H1 (cell line): Measurements from ENCODE around the gene KDM6A. TPM values are rescaled to one million over a fixed set of nuclear protein-coding genes. Genes with fewer than 3 reads are reported as not detected.

Experiments
- CTCF ChIA-PET: fragments of 300-600 bp; sonication (Branson Sonifier 250); formaldehyde crosslinking; loops from one replicate; lab custom pipeline; 2021; ENCODE audit not compliant: partially characterized antibody; lab: Charles Lee
- POLR2A ChIA-PET: fragments of 300-600 bp; sonication (Branson Sonifier 250); formaldehyde crosslinking; loops from one replicate; lab custom pipeline; 2021; ENCODE audit warnings: inconsistent platforms; ENCODE audit not compliant: partially characterized antibody; lab: Charles Lee
- DNase-seq, 2 experiments: peaks; one replicate each; pipeline versions ENCODE4 v3.0.0 to v3.0.0-alpha.2; 2010 to 2022; ENCODE audit warnings: low spot score in 2 of 2, low read depth in 1 of 2, mixed read lengths in 1 of 2
- FAIRE-seq: peaks from 2 replicates; lab custom pipeline; 2011; peaks lifted over from hg19 to GRCh38; lab: Jason Lieb, UNC
- H2AFZ ChIP-seq: 2 replicates; pipeline ENCODE4 v1.8.1; 2012; ENCODE audit warnings: low read length, inconsistent platforms
- H2AK5ac ChIP-seq: 2 replicates; pipeline ENCODE4 v1.6.1; 2013; ENCODE audit warnings: low read depth, low read length
- H2BK120ac ChIP-seq: replicated peaks from 2 replicates; pipeline ENCODE3; 2013; ENCODE audit warnings: low read depth, low read length, inconsistent platforms
- H2BK12ac ChIP-seq: 2 replicates; pipeline ENCODE4 v1.6.1; 2013; ENCODE audit warnings: low read depth, low read length
- H2BK15ac ChIP-seq: 2 replicates; pipeline ENCODE4 v1.6.1; 2013; ENCODE audit warnings: low read length
- H2BK20ac ChIP-seq: 2 replicates; pipeline ENCODE4 v1.6.1; 2013; ENCODE audit warnings: low read length
- H2BK5ac ChIP-seq: 2 replicates; pipeline ENCODE4 v1.6.1; 2013; ENCODE audit warnings: low read depth, low read length
- H3K14ac ChIP-seq: 2 replicates; pipeline ENCODE4 v1.6.1; 2013; ENCODE audit warnings: inconsistent platforms; ENCODE audit not compliant: insufficient read length
- H3K18ac ChIP-seq: 2 replicates; pipeline ENCODE4 v1.6.1; 2013; ENCODE audit warnings: low read length; ENCODE audit errors: extremely low read depth
- H3K23ac ChIP-seq: 2 replicates; pipeline ENCODE4 v1.6.1; 2013; ENCODE audit warnings: inconsistent platforms; ENCODE audit not compliant: insufficient read length
- H3K23me2 ChIP-seq: 2 replicates; pipeline ENCODE4 v1.6.1; 2013; ENCODE audit warnings: low read depth, low read length
- H3K27ac ChIP-seq: 2 replicates; pipeline ENCODE4 v1.6.1; 2011; ENCODE audit warnings: low read depth, low read length, inconsistent platforms
- H3K27me3 ChIP-seq, 4 experiments: replicated peaks in 1 of 4; 1 replicate in 1 of 4; 2 replicates in 3 of 4; pipeline versions ENCODE4 v1.6.1 to v1.8.1; 2011 to 2013; ENCODE audit warnings: low read length in 3 of 4, mild to moderate bottlenecking in 3 of 4, inconsistent platforms in 2 of 4, mixed read lengths in 2 of 4, moderate library complexity in 1 of 4; ENCODE audit not compliant: control insufficient read depth in 3 of 4, insufficient read depth in 3 of 4; ENCODE audit errors: extremely low read depth in 1 of 4
- H3K36me3 ChIP-seq, 4 experiments: 2 replicates each; pipeline versions ENCODE4 v1.6.1 to v1.8.1; 2011 to 2013; ENCODE audit warnings: mild to moderate bottlenecking in 4 of 4, low read length in 3 of 4, moderate library complexity in 2 of 4, control low read depth in 1 of 4, inconsistent platforms in 1 of 4; ENCODE audit not compliant: insufficient read depth in 4 of 4, control insufficient read depth in 2 of 4
- H3K4ac ChIP-seq: replicated peaks from 2 replicates; pipeline ENCODE3; 2013; ENCODE audit warnings: low read length, low read depth, mixed read lengths, inconsistent platforms; ENCODE audit not compliant: insufficient read length
- H3K4me1 ChIP-seq, 4 experiments: replicated peaks in 1 of 4; 1 replicate in 1 of 4; 2 replicates in 3 of 4; pipeline versions ENCODE4 v1.6.1 to v1.8.1; 2011 to 2013; ENCODE audit warnings: low read length in 3 of 4, inconsistent platforms in 2 of 4, mixed read lengths in 1 of 4; ENCODE audit not compliant: insufficient read depth in 4 of 4, control insufficient read depth in 3 of 4
- H3K4me2 ChIP-seq, 2 experiments: 2 replicates each; pipeline versions ENCODE4 v1.6.1 to v1.8.1; 2011 to 2013; ENCODE audit warnings: low read depth in 2 of 2, low read length in 2 of 2, control low read depth in 1 of 2, inconsistent platforms in 1 of 2, mild to moderate bottlenecking in 1 of 2; ENCODE audit not compliant: insufficient read depth in 1 of 2
- H3K4me3 ChIP-seq, 4 experiments: fragments of 200-600, 300-600 bp in 1 of 4; sonication (generic), shearing (Covaris generic), sonication (Bioruptor Twin) in 1 of 4; 2 replicates each; pipeline versions ENCODE4 v1.5.1 to v1.8.1; 2011 to 2016; ENCODE audit warnings: low read length in 4 of 4, low read depth in 3 of 4, control low read depth in 2 of 4, inconsistent platforms in 2 of 4, mild to moderate bottlenecking in 2 of 4, mixed read lengths in 1 of 4, moderate library complexity in 1 of 4; ENCODE audit not compliant: insufficient read depth in 2 of 4; ENCODE audit errors: extremely low read depth in 1 of 4
- H3K56ac ChIP-seq: replicated peaks from 2 replicates; pipeline ENCODE3; 2013; ENCODE audit warnings: low read depth, mild to moderate bottlenecking, mixed read lengths, low read length, inconsistent platforms; ENCODE audit not compliant: insufficient read length
- H3K79me1 ChIP-seq: 2 replicates; pipeline ENCODE4 v1.6.1; 2013; ENCODE audit warnings: low read depth, low read length, control low read depth
- H3K79me2 ChIP-seq, 2 experiments: 2 replicates each; pipeline versions ENCODE4 v1.6.1 to v1.8.1; 2012 to 2013; ENCODE audit warnings: low read length in 2 of 2, mild to moderate bottlenecking in 2 of 2, inconsistent platforms in 1 of 2; ENCODE audit not compliant: insufficient read depth in 2 of 2, control insufficient read depth in 1 of 2
- H3K9ac ChIP-seq, 4 experiments: replicated peaks in 1 of 4; 1 replicate in 1 of 4; 2 replicates in 3 of 4; pipeline versions ENCODE4 v1.6.1 to v1.8.1; 2011 to 2013; ENCODE audit warnings: low read depth in 3 of 4, low read length in 3 of 4, control low read depth in 2 of 4, mild to moderate bottlenecking in 2 of 4, moderate library complexity in 2 of 4, inconsistent platforms in 1 of 4; ENCODE audit errors: extremely low read depth in 1 of 4
- H3K9me3 ChIP-seq, 2 experiments: 2 replicates each; pipeline versions ENCODE4 v1.6.1 to v1.8.1; 2012 to 2013; ENCODE audit warnings: mild to moderate bottlenecking in 2 of 2, moderate library complexity in 2 of 2, control low read depth in 1 of 2, inconsistent platforms in 1 of 2, low read depth in 1 of 2, low read length in 1 of 2, mixed read lengths in 1 of 2; ENCODE audit not compliant: insufficient read depth in 2 of 2
- H4K20me1 ChIP-seq, 2 experiments: replicated peaks in 1 of 2; 2 replicates each; pipeline versions ENCODE3 to v1.8.1; 2011 to 2013; ENCODE audit warnings: inconsistent platforms in 2 of 2, low read length in 2 of 2, mild to moderate bottlenecking in 1 of 2; ENCODE audit not compliant: insufficient read depth in 2 of 2, control insufficient read depth in 1 of 2
- H4K5ac ChIP-seq: 2 replicates; pipeline ENCODE4 v1.6.1; 2013; ENCODE audit warnings: low read length, low read depth, mixed read lengths, inconsistent platforms; ENCODE audit not compliant: insufficient read length
- H4K8ac ChIP-seq: 2 replicates; pipeline ENCODE4 v1.8.0; 2013; ENCODE audit warnings: mild to moderate bottlenecking, moderate library complexity, low read length, inconsistent platforms; ENCODE audit not compliant: insufficient read depth; ENCODE audit errors: extremely low read depth
- H4K91ac ChIP-seq: replicated peaks from 2 replicates; pipeline ENCODE3; 2013; ENCODE audit warnings: low read length, mixed read lengths, inconsistent platforms; ENCODE audit not compliant: insufficient read length
- BCL11A ChIP-seq, 2 experiments: IDR thresholded peaks; one replicate each; pipeline ENCODE4 v1.6.1; 2011; ENCODE audit warnings: low read depth in 2 of 2, low read length in 2 of 2, mild to moderate bottlenecking in 2 of 2
- CEBPB ChIP-seq: IDR thresholded peaks from 2 replicates; pipeline ENCODE4 v1.6.1; 2012; ENCODE audit warnings: low read depth, low read length
- CHD1 ChIP-seq: IDR thresholded peaks from 2 replicates; pipeline ENCODE4 v1.6.1; 2012; ENCODE audit warnings: low read depth, low read length, improper control_type of control experiment
- EGR1 ChIP-seq: IDR thresholded peaks from 2 replicates; pipeline ENCODE4 v1.6.1; 2011; ENCODE audit warnings: low read depth, low read length, borderline replicate concordance
- EP300 ChIP-seq, 2 experiments: IDR thresholded peaks; 1 replicate in 1 of 2; 2 replicates in 1 of 2; pipeline ENCODE4 v1.6.1; 2011 to 2012; ENCODE audit warnings: low read depth in 2 of 2, low read length in 2 of 2, mild to moderate bottlenecking in 2 of 2, borderline replicate concordance in 1 of 2, inconsistent platforms in 1 of 2, moderate library complexity in 1 of 2
- NANOG ChIP-seq: IDR thresholded peaks from 2 replicates; pipeline ENCODE4 v1.6.1; 2011; ENCODE audit warnings: low read length, low read depth, mild to moderate bottlenecking, inconsistent platforms; ENCODE audit not compliant: insufficient read depth, poor library complexity, severe bottlenecking
- RNF2 ChIP-seq: fragments of 200-900, 300-1000 bp; sonication (generic); IDR thresholded peaks from 2 replicates; pipeline ENCODE4 v1.7.1; 2016; ENCODE audit warnings: borderline replicate concordance, low read depth, mild to moderate bottlenecking, antibody characterized with exemption, low read length; ENCODE audit not compliant: poor library complexity, severe bottlenecking; ENCODE audit errors: missing control alignments
- WGBS, 2 experiments: shearing (Covaris generic) in 1 of 2; methylation state at CpG; one replicate each; pipeline versions ENCODE4 v1.1.6 to v1.1.7; 2013 to 2015; ENCODE audit warnings: low lambda C conversion rate in 2 of 2, mixed read lengths in 2 of 2, inconsistent platforms in 1 of 2, low coverage in 1 of 2, missing lambda C conversion rate in 1 of 2; ENCODE audit not compliant: insufficient replicate concordance in 2 of 2, insufficient coverage in 1 of 2, insufficient read length in 1 of 2; ENCODE audit errors: extremely low coverage in 1 of 2, missing lambda C conversion rate in 1 of 2; 5-methylcytosine and 5-hydroxymethylcytosine counted together
- polyA plus RNA-seq, 7 experiments: library from polyadenylated mRNA; depleted of rRNA in 3 of 7; stranded (reverse) in 5 of 7; unstranded in 2 of 7; fragments of >200 nt in 5 of 7; fragments of 200-250 nt in 2 of 7; gene quantifications; 1 replicate in 5 of 7; 2 replicates in 1 of 7; 4 replicates in 1 of 7; pipeline versions ENCODE4 v1.2.1 to v1.2.3, GENCODE V29; 2011 to 2013; ENCODE audit warnings: missing spikeins in 2 of 7, mixed read lengths in 2 of 7
- total RNA-seq: library from RNA; stranded (reverse); fragmentation: NEBNext Ultra II Directional; extraction: Animal tissue kit (Norgen Biotek cat#: 25700); gene quantifications from 2 replicates; pipeline ENCODE4 v1.2.1, GENCODE V29; 2021

Gene KDM6A
- total and polyA plus RNA-seq, 2 of the 8 experiments (the other 6 are each of a cell fraction or from before 2014, with no cell fraction given): 43.5 to 58.4 TPM

GRCh38 chrX:45024501-45024900, 151.5 kb downstream of the KDM6A start:
- H3K27ac ChIP-seq: no peak overlapping the region
- FAIRE-seq: no peak
- POLR2A ChIA-PET: interaction anchor here (0.6 kb wide), 1 partner anchor 62 kb away, joined by 3 read pairs; no protein-coding TSS in a partner anchor

More at GRCh38 chrX:45024501-45024900, 151.5 kb downstream of the KDM6A start:
- Histone ChIP-seq H3K23ac (no peak overlapping the region), H3K4me3 (no peak overlapping the region), H4K8ac (no peak overlapping the region), H2BK15ac (no peak overlapping the region), H3K79me1 (no peaks in the 10 kb centered on the region), H3K4ac (no peak overlapping the region), H3K9ac (no peak overlapping the region), H3K4me1 (peaks cover 0 to 2% (median 0%) of the 10 kb centered on the region in 4 experiments; a peak in 1 of 7 replicates), H3K27me3 (no peaks in the 10 kb centered on the region), H3K56ac (no peak overlapping the region), H3K23me2 (no peaks in the 10 kb centered on the region), H2BK20ac (no peak overlapping the region), H4K91ac (no peak overlapping the region), H2BK120ac (no peak overlapping the region), H3K9me3 (no peaks in the 10 kb centered on the region), H2BK12ac (no peak overlapping the region), H3K18ac (no peak overlapping the region), H3K14ac (no peak overlapping the region), H2AK5ac (no peak overlapping the region), H4K20me1 (peaks cover 3 to 5% of the 10 kb centered on the region in 2 experiments), H3K36me3 (0 out of 8 replicates have a peak, but pooled peaks cover 0 to 3% (median 0%) of the 10 kb centered on the region in 4 experiments), H3K79me2 (peaks cover 0 to 95% of the 10 kb centered on the region in 2 experiments; a peak in 2 of 4 replicates), H3K4me2 (no peak overlapping the region), H2AFZ (no peak overlapping the region), H4K5ac (no peak overlapping the region), H2BK5ac (no peak overlapping the region)
- CTCF ChIA-PET: no interaction called here
- no peak for DNase-seq
- no peak for TF ChIP-seq NANOG
- TF ChIP-seq EGR1: no peak
- TF ChIP-seq RNF2: no peak
- TF ChIP-seq BCL11A (IDR thresholded peaks at IDR 0.05; ENCODE audit: low read depth in 2 of 2, low read length in 2 of 2): no peak
- TF ChIP-seq EP300 (IDR thresholded peaks at IDR 0.05; ENCODE audit: borderline replicate concordance in 1 of 2, low read depth in 2 of 2, low read length in 2 of 2): no peak
- no peak for TF ChIP-seq CHD1
- TF ChIP-seq CEBPB: no peak
- WGBS, 2 experiments: 91% methylated on average over 1 of the region's 1 CpG; no CpG with 5 or more reads in 1 of the 2 experiments
